Psoas muscle (tissue), 8 donors: ENCODE data around the gene PPP1R16B. TPM values are rescaled to one million over a fixed set of nuclear protein-coding genes. Genes with fewer than 3 reads are reported as not detected.

Experiments used
- ATAC-seq, 4 donors: fragments of 200-7000 bp; cut with Tn5 transposase; one replicate each; pipeline ENCODE4 v1.9.1; 2020; ENCODE audit warnings: moderate library complexity in 3 of 4, mild to moderate bottlenecking in 2 of 4
- DNase-seq, 2 donors: peaks; one replicate each; pipeline ENCODE4 v3.0.0-alpha.2; 2020
- H3K27ac ChIP-seq: fragments of 200-600 bp; one replicate; pipeline ENCODE4 v1.8.0; 2022
- H3K27me3 ChIP-seq, 3 donors: fragments of 200-600 bp in 1 of 3; one replicate each; pipeline versions ENCODE4 v1.6.1 to v1.8.0; 2013 to 2022; ENCODE audit warnings: low read length in 2 of 3, mild to moderate bottlenecking in 2 of 3, moderate library complexity in 1 of 3; ENCODE audit not compliant: insufficient read depth in 3 of 3
- H3K36me3 ChIP-seq, 2 donors: fragments of 200-600 bp in 1 of 2; one replicate each; pipeline versions ENCODE4 v1.6.1 to v1.8.0; 2013 to 2022; ENCODE audit warnings: low read depth in 1 of 2, mild to moderate bottlenecking in 1 of 2, moderate library complexity in 1 of 2; ENCODE audit not compliant: insufficient read depth in 1 of 2
- H3K4me1 ChIP-seq: fragments of 200-600 bp; one replicate; pipeline ENCODE4 v1.8.0; 2022
- H3K4me3 ChIP-seq: fragments of 200-600 bp; one replicate; pipeline ENCODE4 v1.8.0; 2022; ENCODE audit warnings: mild to moderate bottlenecking
- H3K9me3 ChIP-seq: fragments of 200-600 bp; one replicate; pipeline ENCODE4 v1.8.0; 2022
- WGBS, 3 donors: extraction: QIAGEN DNeasy Blood & Tissue Kit; methylation state at CpG; one replicate each; pipeline versions ENCODE4 v1.1.6 to v1.1.7; 2013; 5-methylcytosine and 5-hydroxymethylcytosine counted together
- intact Hi-C, 2 donors: fragments of 100-400 bp; cut with DNase I; formaldehyde crosslinking; loops; one replicate each; pipeline versions ENCODE4 v1.11.0 to v1.14.2; 2022
- polyA plus RNA-seq, 3 donors: library from polyadenylated mRNA; stranded (reverse); fragments of 200-250 nt; gene quantifications; one replicate each; pipeline ENCODE4 v1.2.3, GENCODE V29; 2013
- total RNA-seq, 4 donors: library from RNA; stranded (reverse); fragmentation: NEBNext Ultra II Directional in 2 of 4; extraction: Animal tissue kit (Norgen Biotek cat#: 25700) in 2 of 4; gene quantifications; one replicate each; pipeline versions ENCODE4 v1.2.1 to v1.2.4, GENCODE V29; 2021 to 2023
- TF ChIP-seq, protein P1 (sequence below): fragments of 200-600 bp; IDR thresholded peaks from one replicate; pipeline ENCODE4 v1.8.0; 2022; ENCODE audit warnings: antibody characterized with exemption
- donor health status: healthy with polysubstance abuse.
- donor health status: DM: no; HTN: no; CAD: no; lungs with moderate emphysema.
- donor health status: Bipolar disorder and iron deficiency.
- donor health status: healthy.
- donor health status: DM: yes; HTN: yes; CAD: no.
- donor health status: DM: no; HTN: no; CAD: no.
- donor health status: DM: no; HTN: no; CAD: no.
- donor health status: DM: yes; HTN: yes; CAD: no.

The PPP1R16B gene
- total and polyA plus RNA-seq, 7 donors: 1.6 to 5.2 (median 4.1) TPM

DNA sequence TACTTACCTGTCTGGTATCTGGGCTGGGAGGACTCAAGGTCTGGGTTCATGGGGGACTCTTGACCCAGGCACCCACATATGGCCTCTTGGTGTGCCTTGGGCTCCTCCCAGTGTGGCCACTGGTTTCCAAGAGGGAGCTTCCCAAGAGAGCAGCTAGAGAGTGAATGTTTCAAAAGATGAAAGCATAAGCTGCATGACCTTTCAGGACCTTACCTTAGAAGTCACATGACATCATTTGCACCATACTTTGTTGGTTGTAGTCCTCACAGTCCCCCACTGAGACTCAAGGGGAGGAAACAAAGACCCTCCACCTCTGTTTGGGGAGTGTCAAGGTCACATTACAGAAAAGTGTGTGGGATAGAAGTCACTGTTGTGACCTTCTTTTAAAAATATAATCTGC lies 43.3 kb upstream of the PPP1R16B start:
- H3K36me3 ChIP-seq: peaks cover 20 to 96% of the 10 kb centered on the region in 2 donors
- no peaks in the 10 kb centered on the region for H3K9me3 ChIP-seq
- no peak overlapping the region for H3K27ac ChIP-seq
- ATAC-seq (no peak), DNase-seq (no peak)
- no peak overlapping the region for H3K4me3 ChIP-seq
- H3K27me3 ChIP-seq: no peaks in the 10 kb centered on the region
- H3K4me1 ChIP-seq: no peaks in the 10 kb centered on the region
- intact Hi-C loops: no loop called here
- TF ChIP-seq, protein P1, sequence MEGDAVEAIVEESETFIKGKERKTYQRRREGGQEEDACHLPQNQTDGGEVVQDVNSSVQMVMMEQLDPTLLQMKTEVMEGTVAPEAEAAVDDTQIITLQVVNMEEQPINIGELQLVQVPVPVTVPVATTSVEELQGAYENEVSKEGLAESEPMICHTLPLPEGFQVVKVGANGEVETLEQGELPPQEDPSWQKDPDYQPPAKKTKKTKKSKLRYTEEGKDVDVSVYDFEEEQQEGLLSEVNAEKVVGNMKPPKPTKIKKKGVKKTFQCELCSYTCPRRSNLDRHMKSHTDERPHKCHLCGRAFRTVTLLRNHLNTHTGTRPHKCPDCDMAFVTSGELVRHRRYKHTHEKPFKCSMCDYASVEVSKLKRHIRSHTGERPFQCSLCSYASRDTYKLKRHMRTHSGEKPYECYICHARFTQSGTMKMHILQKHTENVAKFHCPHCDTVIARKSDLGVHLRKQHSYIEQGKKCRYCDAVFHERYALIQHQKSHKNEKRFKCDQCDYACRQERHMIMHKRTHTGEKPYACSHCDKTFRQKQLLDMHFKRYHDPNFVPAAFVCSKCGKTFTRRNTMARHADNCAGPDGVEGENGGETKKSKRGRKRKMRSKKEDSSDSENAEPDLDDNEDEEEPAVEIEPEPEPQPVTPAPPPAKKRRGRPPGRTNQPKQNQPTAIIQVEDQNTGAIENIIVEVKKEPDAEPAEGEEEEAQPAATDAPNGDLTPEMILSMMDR: no peak

DNA sequence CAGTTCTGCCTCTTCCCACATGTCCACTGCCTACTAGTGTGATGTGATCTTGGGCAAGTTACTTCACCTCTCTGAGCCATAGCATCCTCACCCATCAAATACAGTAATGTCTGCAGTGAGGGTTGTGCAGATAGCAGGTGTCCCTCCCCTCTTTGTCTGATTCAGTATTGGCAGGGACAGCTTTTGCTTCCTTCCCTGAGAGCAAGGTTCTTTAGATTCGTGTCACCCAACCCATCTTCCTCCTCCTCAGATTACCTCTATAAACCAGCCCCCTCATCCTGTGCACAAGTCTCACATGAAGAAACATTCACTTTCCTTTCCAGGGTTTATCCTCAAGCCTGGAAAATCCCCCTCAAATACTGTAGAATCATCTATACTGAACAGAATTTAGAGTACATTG lies 41.9 kb upstream of the PPP1R16B start:
- WGBS, 3 donors: 47 to 55% (median 52%) methylated on average over 1 of the region's 1 CpG
- Histone ChIP-seq H3K27ac (no peak overlapping the region), H3K4me1 (no peaks in the 10 kb centered on the region), H3K9me3 (no peaks in the 10 kb centered on the region), H3K4me3 (no peak overlapping the region), H3K36me3 (peaks cover 23 to 97% of the 10 kb centered on the region in 2 donors), H3K27me3 (no peaks in the 10 kb centered on the region)
- intact Hi-C loops: no loop called here
- TF ChIP-seq, protein P1: no peak
- no peak for DNase-seq
- ATAC-seq: no peak

DNA sequence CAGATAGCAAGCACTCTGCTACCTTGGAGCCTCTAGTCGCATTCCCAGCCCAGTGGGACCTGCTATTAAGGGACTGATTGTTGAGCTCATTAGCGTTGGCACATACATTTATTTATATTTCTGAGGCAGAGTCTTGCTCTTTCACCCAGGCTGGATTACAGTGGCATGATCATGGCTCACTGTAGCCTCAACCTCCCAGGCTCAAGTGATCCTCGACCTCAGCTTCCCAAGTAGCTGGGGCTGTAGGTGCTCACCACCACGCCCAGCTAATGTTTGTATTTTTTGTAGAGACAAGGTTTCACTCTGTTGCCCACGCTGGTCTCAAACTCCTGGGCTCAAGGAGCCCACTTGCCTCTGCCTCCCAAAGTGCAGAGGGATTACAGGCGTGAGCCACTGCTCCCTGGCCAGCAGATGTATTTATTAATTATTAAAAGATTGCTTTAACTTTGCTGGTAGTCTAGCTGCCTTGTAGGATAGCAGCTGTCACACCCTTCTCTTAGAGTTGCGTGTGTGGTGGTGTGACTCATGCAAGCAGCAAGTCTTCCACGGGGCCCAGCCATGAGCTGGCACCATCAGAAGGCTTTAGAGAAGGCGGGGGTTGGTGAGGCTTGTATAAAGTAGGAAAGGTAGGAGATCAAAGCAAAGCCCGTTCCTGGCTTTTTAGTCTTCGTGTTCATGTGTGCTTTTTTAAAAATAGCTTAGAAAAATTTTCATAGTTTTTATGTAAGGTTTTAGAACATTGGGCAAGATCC lies 40.8 kb upstream of the PPP1R16B start:
- Histone ChIP-seq H3K27ac (no peak overlapping the region), H3K27me3 (no peaks in the 10 kb centered on the region), H3K4me1 (no peaks in the 10 kb centered on the region), H3K9me3 (no peaks in the 10 kb centered on the region), H3K4me3 (no peak overlapping the region), H3K36me3 (peaks cover 27 to 100% of the 10 kb centered on the region in 2 donors)
- no peak for DNase-seq
- ATAC-seq: peak in 3 of 4 donors; percentile 71 to 81 (median 76)
- 78 to 86% (median 82%) methylated on average over 11 of the region's 11 CpGs for WGBS, 3 donors
- intact Hi-C loops: no loop called here
- TF ChIP-seq, protein P1: no peak

DNA sequence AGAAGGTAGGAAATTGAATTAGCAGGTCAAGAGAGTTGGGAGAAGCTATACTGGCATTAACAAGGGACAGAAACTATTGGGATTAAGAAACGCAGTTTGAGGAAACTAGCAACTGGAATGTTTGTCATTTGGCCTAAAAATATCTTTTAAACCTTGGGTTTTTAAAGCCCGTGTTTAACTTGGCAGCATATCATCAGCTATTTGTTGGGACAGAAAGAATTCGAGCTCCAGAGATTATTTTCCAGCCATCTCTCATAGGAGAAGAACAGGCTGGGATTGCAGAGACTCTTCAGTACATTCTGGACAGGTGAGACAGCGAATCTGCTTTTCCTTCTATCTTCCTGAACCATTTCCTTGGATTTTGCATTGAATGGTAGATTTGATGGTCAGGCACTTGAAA lies 39.4 kb upstream of the PPP1R16B start:
- H3K27ac ChIP-seq: no peak overlapping the region
- H3K36me3 ChIP-seq: peaks cover 29 to 100% of the 10 kb centered on the region in 2 donors

More for the DNA sequence above, 39.4 kb upstream of the PPP1R16B start:
- no peaks in the 10 kb centered on the region for H3K9me3 ChIP-seq
- H3K4me3 ChIP-seq: no peak overlapping the region
- 78 to 86% (median 85%) methylated on average over 4 of the region's 4 CpGs for WGBS, 3 donors
- no peaks in the 10 kb centered on the region for H3K27me3 ChIP-seq
- H3K4me1 ChIP-seq: no peaks in the 10 kb centered on the region
- DNase-seq: no peak
- ATAC-seq: no peak
- intact Hi-C loops: no loop called here
- TF ChIP-seq, protein P1: no peak
